Smooth muscle cell of the brain vasculature (primary cell): ENCODE data around the gene TRIM59.

Source experiments
- DNase-seq: peaks from one replicate; pipeline ENCODE4 v3.0.0-alpha.2; 2012; ENCODE audit warnings: low read depth, low spot score

The TRIM59 gene, protein sequence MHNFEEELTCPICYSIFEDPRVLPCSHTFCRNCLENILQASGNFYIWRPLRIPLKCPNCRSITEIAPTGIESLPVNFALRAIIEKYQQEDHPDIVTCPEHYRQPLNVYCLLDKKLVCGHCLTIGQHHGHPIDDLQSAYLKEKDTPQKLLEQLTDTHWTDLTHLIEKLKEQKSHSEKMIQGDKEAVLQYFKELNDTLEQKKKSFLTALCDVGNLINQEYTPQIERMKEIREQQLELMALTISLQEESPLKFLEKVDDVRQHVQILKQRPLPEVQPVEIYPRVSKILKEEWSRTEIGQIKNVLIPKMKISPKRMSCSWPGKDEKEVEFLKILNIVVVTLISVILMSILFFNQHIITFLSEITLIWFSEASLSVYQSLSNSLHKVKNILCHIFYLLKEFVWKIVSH

DNA sequence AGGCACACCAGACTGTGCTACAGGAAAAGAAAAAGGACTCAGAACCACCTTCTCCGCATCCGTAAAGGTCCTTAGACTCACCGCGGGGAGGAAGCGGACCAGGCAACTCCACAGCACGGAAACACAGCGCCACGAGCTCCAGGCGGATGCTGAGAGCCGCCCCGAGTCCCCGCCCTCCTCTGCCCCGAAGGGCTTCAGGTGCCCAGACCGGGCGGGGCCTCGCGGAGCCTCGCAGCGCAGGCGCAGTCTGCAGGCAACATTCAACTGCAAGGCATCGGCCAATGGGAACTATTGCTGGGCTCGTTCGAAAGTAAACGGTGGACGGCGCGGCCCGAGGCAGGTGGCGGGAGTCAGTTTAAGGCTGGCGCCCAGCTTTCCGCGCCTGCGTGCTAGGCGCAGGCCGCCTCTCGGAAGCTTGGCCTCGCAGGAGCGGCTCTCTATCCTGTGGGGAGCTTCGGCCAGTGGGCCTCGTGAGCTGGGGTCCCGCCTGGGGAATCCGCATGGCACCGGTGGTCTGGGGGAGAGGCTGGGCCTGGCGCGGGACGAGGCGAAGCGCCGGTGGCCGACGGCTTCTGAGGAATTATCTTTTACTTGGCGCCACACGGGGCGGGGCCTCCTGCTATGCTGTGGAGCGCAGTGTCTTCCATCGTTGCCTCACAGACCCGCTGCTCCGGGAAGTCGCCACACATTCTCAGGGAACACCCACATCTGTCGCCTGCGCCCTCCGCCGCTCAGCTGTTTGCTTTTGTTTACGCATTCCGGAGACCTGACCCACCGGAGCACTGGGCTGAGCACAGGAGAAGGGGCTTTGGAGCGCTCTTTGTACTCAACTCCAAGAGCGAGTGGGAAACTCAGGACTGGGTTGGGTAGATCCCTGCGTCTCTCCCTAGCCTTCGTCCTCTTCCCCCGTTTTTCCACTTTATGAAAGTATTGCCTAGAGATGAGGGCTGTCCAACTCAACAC lies at the start of gene TRIM59:
Gene TRIM59 (minus strand): TSS at position 151 of the 963 bp plus-strand sequence. CDS start 10,603 bp downstream, outside the sequence.
- DNase-seq, result peak; percentile 93

DNA sequence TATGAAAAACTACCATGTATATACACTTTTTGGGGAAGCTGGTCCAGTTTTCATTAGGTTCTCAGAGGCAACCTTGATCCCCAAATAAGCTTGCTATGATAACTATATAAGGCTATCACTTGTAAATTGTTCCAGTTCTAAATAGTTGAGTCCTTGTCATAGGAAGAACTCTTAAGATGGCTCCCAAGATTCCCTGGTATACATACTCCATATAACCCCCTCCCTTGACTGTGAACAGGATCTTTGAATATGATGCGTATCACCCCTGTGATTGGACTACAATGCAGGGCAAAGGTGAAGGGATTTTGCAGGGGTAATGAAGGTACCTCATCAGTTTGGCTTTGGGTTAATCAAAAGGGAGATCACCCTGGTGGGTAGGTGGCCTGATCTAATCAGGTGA lies 48.6 kb upstream of the TRIM59 start:
- DNase-seq, result no peak

DNA sequence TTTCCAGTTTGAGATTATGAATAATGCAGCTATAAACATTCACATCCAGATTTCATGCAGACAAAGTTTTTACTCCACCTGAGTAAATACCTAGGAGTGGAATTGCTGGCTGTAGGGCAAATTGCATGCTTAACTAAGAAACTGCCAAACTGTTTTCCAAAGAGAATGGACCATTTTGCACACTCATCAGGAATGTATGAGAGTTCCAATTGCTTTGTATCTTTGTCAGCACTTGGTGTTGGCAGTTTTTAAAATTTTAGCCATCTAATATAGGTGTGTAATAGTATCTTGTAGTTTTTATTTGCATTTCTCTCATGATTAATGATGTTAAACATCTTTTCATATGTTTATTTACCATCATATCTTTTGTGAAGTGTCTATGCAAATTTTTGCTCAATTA lies 40.6 kb upstream of the TRIM59 start:
- no peak for DNase-seq

DNA sequence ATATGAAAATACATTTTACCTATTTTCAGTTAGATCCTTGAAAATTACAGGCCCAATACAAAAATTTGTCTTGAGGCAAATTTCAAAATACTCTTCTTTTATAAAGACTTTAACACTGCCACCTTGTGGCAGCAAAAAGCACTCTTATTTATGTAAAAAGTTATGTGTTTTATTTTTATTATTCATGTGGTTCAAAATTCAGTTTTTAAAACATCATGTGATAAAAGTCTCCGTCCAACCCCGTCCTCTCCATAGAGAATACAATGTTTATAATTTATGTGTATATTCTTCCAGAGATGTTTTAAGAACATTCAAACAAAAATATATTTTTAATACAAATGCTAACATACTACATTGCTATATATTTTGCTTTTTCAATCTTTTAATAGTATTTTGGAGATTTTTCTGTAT lies 36.9 kb upstream of the TRIM59 start:
- peak; percentile 37 for DNase-seq

DNA sequence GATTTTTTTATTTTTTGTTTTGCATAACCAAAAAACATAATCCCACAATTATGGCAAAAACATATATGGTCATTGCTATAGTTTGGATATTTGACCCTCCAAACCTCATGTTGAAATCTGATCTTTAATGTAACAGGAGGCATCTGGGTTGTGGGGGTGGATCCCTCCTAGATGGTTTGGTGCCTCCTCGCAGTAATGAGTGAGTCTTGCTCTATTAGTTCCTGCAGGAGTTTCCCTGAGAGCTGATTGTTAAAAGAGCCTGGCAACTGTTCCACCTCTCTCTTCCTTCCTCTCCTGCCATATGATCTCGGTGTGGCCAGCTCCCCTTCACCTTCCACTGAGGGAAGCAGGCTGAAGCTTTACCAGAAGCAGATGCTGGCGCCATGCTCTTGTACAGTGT lies 33.2 kb upstream of the TRIM59 start:
- no peak for DNase-seq

DNA sequence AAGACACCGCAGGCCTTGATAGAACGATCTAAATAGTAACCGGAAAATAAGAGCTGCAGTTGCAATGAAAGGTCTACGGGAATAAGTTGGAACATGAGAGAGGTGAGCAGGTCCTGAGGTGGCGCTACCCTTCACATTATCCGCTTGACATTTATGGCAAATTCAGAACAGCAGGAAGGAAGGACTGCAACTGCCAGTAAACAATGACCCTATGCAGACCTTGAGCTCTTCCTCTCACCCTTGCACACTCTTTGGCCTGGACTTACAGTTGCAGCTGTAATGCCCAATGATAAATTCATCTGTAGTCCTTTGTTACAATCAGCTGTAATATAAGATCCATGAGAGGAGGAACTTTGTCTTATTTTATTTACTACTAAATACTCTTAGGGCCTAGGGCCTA lies 32.3 kb upstream of the TRIM59 start:
- no peak for DNase-seq

DNA sequence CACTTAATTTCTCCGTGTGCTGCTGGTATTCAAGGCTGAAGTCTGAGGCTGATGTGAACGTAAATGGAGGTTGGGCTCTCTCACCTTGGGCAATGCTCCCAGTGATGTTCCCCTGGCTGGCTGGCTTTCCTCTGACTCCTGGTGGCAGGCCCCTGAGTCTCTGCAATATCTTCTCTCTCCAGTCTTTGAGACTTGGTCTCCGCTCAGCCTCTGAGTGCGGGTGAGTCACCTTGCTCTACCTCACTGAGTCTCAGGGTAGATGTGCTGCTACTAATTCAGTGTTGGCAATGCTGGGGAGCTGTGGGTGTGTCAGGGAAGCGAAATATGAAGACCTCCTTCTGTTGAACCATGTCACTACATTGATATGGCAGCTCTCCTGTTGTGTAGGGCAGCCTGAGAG lies 31.3 kb upstream of the TRIM59 start:
- no peak for DNase-seq

DNA sequence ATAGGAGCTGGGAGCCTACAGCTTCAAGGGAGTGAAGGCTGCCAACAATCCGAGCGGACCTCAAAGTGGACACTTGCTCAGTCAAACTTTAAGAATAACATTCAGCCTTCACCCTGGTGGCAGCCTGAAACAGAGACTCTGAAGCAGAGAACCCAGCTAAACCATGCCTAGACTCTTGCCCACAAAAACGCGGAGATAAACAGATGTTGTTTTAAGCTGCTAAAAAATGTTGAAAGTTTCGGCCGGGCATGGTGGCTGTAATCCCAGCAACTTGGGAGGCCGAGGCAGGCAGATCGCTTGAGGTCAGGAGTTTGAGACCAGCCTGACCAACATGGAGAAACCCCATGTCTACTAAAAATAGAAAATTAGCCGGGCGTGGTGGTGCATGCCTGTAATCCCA lies 29.8 kb upstream of the TRIM59 start:
- DNase-seq, result no peak

DNA sequence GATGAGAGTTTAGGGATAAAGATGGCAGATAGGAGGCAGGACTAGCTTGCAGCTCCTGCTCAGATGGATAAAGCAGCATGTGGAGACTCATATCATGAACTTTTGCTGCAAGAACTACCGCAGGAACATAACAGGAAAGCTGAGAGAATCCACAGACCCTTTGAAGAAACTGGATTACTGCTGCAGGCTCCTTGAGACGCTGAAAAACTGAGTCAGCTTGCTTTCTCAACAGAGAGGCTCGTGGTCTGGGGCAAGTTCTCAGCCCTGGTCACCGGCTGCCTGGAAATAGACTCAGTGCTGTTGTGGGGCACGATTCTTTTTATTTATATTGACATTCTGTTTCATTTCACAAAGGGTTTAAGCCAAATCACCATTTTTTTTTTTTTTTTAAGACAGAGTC lies 28.8 kb upstream of the TRIM59 start:
- no peak for DNase-seq

DNA sequence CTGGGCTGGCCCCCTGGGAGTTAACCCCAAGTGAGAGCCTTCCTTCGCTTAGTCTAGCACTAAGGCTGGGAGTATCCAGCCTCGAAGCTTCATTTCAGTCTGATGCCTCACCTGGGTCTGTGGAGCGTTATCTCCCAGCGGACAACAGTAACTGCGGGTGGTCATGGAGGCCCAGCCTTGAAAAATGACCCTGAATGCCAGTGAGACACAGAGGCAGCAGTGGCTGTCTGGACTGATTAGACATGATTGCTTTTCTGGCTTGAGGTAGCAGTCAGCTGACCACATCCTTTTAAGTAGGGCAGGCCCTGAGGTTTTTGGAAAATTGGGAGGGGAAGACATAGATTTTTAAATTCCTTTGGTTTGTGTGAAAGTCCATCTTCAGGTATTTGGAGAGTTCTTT lies 28.2 kb upstream of the TRIM59 start:
- DNase-seq, result no peak

DNA sequence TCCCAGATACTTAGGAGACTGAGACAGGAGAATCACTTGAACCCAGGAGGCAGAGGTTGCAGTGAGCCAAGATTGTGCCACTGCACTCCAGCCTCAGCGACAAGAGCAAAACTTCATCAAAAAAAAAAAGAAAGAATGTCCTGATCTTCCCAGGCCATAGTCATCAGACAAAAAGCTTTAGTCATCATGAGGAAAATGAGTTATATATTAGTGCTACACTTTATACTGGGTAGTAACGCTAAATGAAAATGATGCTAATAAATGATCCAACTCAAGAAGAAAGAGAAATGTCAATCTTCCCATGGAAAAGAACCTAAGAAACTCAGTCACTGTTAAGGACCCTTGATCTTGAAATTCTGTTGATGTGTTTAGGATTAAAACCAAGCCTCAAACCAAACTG lies 26.3 kb upstream of the TRIM59 start:
- no peak for DNase-seq

DNA sequence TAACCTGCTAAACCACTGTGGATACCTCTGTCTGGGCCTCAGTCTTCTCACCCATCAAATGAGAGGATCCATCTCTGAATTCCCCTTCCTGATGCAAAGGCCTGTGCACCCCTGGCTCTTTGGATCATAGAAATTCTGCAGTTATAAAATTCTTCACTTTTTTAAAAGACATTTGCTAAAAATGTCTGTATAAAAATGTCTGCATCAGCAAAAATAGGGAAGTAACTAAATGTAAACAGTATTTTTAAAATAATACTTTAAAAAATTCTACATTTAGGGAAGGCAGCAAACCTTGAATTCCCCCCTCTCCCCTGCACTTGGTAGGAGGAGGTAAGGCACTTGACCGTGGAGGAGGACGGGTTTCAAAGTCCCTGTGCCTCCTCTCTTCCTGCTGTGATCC lies 25.6 kb upstream of the TRIM59 start:
- no peak for DNase-seq

DNA sequence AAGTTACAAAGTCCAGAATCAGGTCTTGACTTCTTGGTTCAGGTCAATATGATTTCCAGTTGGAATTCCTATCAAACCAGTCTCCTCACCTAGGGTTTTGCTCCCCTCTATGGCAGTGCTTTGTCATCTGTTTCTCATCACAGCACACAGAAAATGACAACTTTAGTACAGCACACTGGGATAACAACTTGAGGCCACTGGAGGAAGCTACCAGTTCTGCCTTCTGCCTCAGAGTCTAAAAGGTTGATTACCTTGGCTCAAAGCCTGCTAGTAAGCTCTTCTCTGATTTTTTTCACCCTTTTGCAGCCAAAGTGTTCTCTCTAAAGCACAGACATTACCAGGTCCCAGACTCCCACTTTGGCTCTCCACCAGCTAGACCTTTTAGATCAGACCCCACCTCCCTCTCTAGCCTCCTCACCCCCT lies 24.8 kb upstream of the TRIM59 start:
- peak; percentile 59 for DNase-seq

DNA sequence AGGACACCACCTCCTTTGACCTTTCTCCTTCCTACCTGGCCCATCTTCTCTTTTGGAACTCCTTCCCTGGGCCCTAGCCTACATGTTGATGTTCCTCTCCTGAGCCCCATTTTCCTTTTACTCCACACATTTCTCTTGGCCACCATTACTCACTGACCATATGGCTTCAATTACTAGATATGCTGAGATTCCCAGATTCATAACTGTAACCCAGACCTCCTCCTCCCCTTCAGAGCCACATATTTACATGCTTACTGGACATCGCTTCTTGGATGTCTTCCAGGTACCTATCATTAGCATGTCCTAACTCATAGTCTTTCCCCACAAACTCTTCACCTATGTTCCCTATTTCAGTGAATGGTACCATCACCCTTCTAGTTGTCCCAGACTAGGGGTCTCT lies 24.4 kb upstream of the TRIM59 start:
- peak; percentile 65 for DNase-seq

DNA sequence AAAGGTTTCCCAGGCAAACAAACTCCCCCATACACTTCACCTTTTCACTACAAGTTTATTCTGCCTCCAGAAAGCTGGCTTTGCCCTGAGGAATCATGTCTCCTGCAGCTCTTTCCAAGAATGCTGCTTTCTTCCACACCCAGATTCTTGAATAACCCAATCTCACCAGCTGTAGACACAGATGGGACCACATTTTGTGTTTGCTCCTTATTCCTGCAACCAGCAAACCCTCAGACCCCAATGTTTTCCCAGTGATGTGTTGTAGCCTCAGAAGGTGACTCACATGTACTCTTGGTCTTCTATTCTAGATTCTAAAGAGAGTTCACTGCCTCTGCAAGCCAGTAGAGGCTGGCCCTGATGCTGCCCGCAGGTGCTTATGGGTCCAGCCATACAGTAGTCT lies 23.6 kb upstream of the TRIM59 start:
- DNase-seq, result no peak

DNA sequence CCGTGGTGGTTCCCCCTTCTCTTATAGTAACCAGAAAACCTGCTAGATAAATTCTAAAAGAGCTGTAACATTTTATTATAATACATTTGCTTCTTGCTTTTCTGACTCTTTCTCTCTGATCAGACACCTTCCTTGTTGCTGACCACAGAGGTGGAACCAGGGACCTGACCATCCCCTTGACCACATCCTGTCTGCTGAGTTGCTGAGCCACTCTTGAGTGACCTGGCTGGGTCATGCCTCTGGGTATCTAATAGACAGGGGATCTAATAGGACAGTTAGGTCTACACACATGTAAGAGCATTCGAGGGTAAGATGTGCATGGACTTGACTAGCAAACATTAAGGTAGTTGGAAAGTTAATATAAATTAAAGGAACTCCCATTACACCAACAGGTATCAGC lies 22.8 kb upstream of the TRIM59 start:
- DNase-seq, result no peak

DNA sequence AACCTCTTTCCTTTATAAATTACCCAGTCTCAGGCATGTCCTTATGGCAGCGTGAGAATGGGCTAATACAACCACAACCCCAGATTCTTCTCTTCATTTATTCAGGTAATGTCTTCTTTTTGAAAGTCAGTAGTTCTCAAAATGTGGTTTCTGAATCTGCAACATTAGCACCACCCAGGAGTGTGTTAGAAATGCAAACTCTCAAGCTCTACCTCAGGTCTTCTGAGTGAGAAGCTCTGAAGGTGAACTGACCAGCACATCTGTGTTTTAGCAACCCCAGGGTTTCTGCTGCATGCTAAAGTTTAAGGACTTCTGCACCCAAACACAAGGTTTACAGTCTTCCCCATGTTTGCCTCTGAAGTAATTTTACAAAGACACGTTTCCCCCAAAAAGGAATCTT lies 22.3 kb upstream of the TRIM59 start:
- DNase-seq, result no peak

DNA sequence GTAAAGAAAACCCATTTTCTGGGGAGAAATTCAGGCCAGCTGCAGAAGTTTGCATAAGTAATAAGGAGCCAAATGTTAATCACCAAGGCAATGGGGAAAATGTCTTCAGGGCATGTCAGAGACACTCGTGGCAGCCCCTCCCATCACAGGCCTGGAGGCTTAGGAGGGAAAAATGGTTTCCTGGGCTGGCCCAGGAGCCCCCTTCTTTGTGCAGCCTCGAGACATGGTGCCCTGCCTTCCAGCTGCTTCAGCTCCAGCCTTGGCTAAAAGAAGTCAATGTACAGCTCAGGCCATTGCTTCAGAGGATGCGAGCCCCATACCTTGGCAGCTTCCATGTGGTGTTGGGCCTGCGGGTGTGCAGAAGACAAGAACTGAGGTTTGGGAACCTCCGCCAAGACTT lies 20.6 kb upstream of the TRIM59 start:
- DNase-seq, result no peak

DNA sequence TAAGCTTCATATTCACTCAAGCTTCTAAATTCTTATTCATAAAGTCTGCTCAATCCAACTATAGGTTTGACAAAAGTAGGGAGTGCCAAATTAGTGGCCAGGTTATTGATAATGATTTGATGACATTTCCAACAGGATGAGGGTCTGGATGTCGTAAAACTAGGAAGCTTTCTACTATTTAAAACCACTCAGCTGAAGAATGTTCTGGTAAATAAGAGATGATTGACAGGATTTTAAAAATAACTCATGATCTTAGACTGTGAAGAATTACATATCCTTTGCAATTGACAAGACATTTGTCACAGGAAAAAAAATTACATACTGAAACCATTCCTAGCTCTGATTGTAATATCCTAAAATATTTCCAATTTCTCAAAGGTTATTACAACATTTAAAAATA lies 15.4 kb upstream of the TRIM59 start:
- no peak for DNase-seq

DNA sequence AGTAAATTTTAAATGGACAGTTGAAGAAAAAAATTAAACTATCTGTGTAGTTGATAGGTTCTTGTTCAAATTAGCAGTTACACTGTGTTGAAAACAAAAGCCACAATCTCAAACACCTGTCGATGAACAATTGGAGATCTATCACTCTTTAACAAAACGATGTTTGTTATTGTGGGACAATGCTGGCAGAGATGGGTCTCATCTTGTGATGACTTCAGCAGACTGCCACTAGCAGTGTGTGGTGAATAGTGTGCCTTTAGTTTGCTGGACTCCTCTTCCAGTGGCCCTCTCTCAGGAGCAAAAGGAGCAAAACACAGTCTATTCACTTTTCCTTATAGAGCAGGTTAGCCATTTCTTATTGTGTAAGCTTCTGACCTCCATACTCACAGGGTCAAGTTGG lies 14.7 kb upstream of the TRIM59 start:
- DNase-seq, result no peak

DNA sequence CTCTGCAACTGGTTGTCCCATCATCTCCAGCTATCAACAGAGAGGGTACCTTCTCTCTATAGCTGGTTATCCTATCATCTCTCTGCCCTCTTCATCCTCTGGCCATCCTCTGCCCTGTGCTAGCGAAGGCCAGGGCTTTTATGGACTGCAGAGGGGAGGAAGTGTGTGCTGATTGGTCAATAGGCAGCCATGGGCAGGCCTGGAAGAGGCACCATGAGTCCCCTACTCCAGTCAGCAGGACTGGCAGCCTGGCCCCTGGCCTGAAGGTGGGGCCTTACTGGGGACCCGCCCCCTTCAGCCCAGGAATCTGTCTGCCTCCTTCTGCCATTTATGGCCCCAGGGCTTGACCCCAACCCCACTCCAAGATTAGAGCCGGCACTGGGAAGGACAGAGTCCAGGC lies 10.4 kb upstream of the TRIM59 start:
- no peak for DNase-seq

DNA sequence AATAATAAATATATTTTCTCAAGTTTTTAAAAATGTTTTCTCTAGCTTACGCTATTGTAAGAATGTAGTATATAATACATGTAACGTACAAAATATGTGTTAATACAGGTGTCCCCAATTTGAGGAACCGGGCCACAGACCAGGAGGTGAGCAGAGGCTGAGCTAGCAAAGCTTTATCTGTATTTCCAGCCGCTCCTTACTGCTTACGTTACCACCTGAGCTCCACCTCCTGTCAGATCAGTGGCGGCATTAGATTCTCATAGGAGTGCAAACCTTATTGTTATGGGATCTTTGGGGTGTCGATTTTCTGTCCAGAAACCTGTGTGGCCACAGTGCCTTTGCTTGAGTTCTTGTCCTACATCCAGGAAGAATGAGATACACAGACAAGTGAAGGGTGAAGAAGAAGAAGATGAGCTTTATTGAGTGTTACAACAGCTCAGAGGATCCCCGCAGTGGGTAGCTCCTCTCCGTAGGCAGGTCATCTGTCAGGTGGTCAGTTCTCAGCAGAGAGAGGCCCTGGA lies 9.9 kb upstream of the TRIM59 start:
- no peak for DNase-seq

DNA sequence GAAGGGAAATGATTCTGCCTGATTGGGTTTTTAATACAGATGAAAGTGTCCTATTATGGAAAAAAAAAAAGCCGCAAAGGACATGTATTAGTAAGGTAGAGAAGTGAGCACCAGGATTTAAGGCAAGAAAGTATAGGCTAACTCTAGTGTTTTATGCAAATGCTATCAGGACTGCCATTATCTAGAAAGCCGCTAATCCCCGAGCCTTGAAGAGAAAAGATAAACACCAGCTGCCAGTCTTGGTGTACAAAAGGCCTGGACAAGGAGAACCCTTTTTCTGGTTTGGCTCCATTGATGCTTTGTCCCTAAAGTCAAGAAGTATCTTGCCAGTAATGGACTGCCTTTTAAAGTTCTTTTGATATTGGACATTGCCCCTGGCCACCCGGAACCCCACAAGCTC lies 8.6 kb upstream of the TRIM59 start:
- no peak for DNase-seq
